Measurements from ENCODE around the gene TPSD1.

Gene TPSD1

GRCh38 chr16:1274767-1275166, 18.9 kb downstream of the TPSD1 start:
- peaks cover 21% of the 10 kb centered on the region for H3K27me3 Mint-ChIP-seq
- no peak overlapping the region for H3K4me3 Mint-ChIP-seq
- H3K9me3 Mint-ChIP-seq = no peaks in the 10 kb centered on the region
- no peaks in the 10 kb centered on the region for H3K36me3 Mint-ChIP-seq (ENCODE audit: low read depth)
- H3K4me1 Mint-ChIP-seq = no peaks in the 10 kb centered on the region
- DNase-seq (no peak), ATAC-seq (no peak)
- H3K27ac Mint-ChIP-seq = no peak overlapping the region

DNA sequence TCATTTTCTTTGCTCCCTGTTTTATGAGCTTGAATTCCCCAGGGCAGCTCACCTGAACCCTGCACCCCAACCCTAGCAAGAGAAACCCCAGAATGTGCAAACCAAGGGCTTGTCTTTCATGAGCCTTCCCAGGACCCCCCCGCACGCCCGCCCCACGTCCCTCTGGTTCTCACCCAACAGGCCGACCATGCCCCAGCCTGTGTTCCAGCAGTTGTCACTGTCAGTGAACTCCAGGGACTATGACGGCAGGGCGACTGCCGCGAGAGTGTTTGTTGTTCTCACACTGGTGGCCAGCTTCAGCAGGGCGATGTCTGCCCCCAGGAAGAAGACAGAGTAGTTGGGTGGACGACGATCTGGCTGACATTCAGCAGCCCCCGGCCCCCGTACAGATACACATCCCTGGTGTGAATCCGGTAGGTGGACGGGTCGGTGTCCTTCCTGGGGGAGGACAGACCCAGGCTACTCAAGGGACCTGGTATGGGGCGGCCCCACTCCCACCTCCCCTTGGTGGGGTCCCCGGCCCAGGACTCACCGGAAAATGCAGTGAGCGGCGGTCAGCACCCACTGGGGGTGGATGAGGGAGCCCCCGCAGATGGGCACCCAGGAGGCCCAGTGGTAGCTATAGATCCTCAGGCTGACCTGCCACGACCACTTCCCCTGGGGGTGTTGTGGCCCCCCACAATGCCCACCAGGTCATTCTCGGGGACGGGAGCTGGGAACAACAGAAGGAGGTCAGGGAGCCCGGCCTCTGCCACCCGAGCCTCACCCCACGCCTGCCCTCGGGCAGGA, 20.1 kb downstream of the TPSD1 start:
- Mint-ChIP-seq H3K27me3 (peaks cover 20% of the 10 kb centered on the region), H3K27ac (no peak overlapping the region), H3K4me3 (no peak overlapping the region), H3K36me3 (ENCODE audit: low read depth) (no peaks in the 10 kb centered on the region), H3K4me1 (no peaks in the 10 kb centered on the region), H3K9me3 (no peaks in the 10 kb centered on the region)
- DNase-seq (no peak), ATAC-seq (no peak)

DNA sequence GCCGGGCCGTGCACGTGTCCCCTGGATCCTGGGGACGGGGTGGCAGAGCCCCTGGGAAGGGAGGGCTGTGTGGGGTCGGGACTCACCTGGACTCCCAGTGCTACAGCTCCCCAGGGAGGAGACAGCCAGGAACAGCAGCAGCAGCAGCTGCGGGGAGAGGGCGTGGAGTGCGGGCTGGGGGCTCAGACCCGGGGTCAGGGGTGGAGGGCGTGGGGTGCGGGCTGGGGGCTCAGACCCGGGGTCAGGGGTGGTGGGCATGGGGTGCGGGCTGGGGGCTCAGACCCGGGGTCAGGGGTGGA, 20.7 kb downstream of the TPSD1 start:
- Mint-ChIP-seq H3K4me1 (no peaks in the 10 kb centered on the region), H3K9me3 (no peaks in the 10 kb centered on the region), H3K36me3 (ENCODE audit: low read depth) (no peaks in the 10 kb centered on the region), H3K27ac (no peak overlapping the region), H3K4me3 (no peak overlapping the region), H3K27me3 (peaks cover 20% of the 10 kb centered on the region)
- DNase-seq (no peak), ATAC-seq (no peak)

DNA sequence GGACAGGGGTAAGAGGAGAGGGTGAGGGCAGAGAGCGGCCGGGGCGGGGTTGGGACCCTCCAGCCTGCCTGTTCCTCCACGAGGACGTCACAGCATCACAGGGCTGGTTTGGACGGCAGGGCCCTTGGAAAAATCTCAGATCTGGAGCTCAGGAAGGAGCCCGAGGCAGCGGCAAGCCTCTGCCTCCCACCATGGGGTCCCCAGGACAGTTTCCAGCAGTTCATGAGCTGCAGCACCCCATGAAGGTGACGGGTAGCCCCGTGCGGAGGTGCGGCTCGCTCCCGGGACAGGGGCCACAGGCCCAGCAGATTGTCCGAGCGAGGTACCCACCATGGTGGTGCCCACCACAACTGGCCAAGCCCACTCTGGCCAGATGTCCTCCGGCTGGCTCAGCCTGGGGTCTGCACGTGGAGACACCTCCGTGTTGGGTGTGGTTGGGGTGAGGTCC, 21.3 kb downstream of the TPSD1 start:
- H3K36me3 Mint-ChIP-seq (ENCODE audit: low read depth) = no peaks in the 10 kb centered on the region
- ATAC-seq (no peak), DNase-seq (no peak)
- no peaks in the 10 kb centered on the region for H3K4me1 Mint-ChIP-seq
- peaks cover 20% of the 10 kb centered on the region for H3K27me3 Mint-ChIP-seq
- no peak overlapping the region for H3K27ac Mint-ChIP-seq
- H3K4me3 Mint-ChIP-seq = no peak overlapping the region
- no peaks in the 10 kb centered on the region for H3K9me3 Mint-ChIP-seq

GRCh38 chr16:1277617-1278282, 21.9 kb downstream of the TPSD1 start:
- Mint-ChIP-seq H3K36me3 (ENCODE audit: low read depth) (no peaks in the 10 kb centered on the region), H3K4me1 (no peaks in the 10 kb centered on the region), H3K27me3 (peaks cover 20% of the 10 kb centered on the region), H3K9me3 (no peaks in the 10 kb centered on the region), H3K4me3 (no peak overlapping the region), H3K27ac (no peak overlapping the region)
- no peak for DNase-seq
- ATAC-seq = no peak

DNA sequence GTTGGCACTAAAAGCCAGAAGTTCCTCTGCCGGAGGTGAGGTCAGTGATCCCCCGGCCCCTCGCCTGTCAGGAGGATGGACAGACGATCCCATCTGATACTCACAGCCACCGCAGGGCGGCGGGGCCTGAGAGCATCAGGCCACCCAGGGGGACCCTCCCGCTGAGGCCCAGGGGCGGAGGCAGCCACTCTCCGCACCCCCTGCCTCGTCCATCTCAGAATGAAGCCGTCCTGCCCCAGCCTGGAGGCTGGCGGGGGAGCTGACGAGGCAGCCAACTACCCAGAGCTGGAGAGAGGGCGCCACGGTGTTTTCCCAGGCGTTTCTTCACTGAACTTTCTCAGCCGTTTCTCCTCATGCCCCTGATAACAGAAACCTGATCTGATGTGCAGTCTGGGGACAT, 22.6 kb downstream of the TPSD1 start:
- Mint-ChIP-seq H3K27me3 (peaks cover 14% of the 10 kb centered on the region), H3K4me3 (no peak overlapping the region), H3K4me1 (no peaks in the 10 kb centered on the region), H3K9me3 (no peaks in the 10 kb centered on the region), H3K27ac (no peak overlapping the region), H3K36me3 (ENCODE audit: low read depth) (no peaks in the 10 kb centered on the region)
- no peak for DNase-seq
- ATAC-seq = no peak

GRCh38 chr16:1279081-1279944, 23.4 kb downstream of the TPSD1 start:
- Mint-ChIP-seq H3K27ac (no peak overlapping the region), H3K36me3 (ENCODE audit: low read depth) (no peaks in the 10 kb centered on the region), H3K27me3 (peaks cover 14% of the 10 kb centered on the region), H3K9me3 (no peaks in the 10 kb centered on the region), H3K4me3 (no peak overlapping the region), H3K4me1 (no peaks in the 10 kb centered on the region)
- no peak for DNase-seq
- ATAC-seq = no peak

DNA sequence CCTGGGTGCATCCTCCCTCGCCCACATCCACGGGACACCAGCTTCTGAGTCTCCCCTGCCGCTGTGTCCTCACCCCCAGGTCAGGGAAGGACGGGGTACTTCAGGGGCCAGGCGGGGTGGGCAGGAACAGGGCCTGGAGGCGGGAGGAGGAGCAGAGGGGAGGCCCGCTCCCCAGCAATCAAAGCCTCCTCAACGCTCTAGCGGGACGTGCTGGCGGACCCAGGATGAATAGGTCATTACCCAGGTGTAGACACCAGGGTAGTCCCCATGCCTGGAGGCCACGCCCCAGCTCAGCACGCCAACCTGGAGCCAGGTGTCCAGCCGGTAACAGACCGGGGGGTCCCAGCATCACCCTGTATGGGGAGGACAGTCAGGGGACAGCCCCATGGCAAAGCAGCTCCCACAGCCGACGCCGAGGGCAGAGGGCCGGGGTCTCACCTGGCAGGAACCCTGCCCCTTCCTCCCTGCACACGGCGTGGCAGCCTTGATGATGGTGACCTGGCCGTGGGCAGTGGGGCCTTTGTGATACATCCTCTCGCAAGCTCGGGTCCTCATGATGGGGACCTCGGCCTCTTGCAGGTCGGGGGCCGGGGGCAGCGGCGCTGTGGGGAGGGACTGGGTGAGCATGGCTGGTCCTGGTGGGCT, 24.2 kb downstream of the TPSD1 start:
- DNase-seq (no peak), ATAC-seq (no peak)
- Mint-ChIP-seq H3K27ac (no peak overlapping the region), H3K9me3 (no peaks in the 10 kb centered on the region), H3K4me1 (no peaks in the 10 kb centered on the region), H3K36me3 (ENCODE audit: low read depth) (no peaks in the 10 kb centered on the region), H3K4me3 (no peak overlapping the region), H3K27me3 (peaks cover 14% of the 10 kb centered on the region)

- Mint-ChIP-seq H3K4me1 (no peaks in the 10 kb centered on the region), H3K9me3 (no peaks in the 10 kb centered on the region), H3K27me3 (peaks cover 7% of the 10 kb centered on the region), H3K36me3 (ENCODE audit: low read depth) (no peaks in the 10 kb centered on the region), H3K27ac (no peak overlapping the region), H3K4me3 (no peak overlapping the region)
- DNase-seq = no peak
- ATAC-seq = no peak
Observed at GRCh38 chr16:1280783-1281182, 24.9 kb downstream of the TPSD1 start.

DNA sequence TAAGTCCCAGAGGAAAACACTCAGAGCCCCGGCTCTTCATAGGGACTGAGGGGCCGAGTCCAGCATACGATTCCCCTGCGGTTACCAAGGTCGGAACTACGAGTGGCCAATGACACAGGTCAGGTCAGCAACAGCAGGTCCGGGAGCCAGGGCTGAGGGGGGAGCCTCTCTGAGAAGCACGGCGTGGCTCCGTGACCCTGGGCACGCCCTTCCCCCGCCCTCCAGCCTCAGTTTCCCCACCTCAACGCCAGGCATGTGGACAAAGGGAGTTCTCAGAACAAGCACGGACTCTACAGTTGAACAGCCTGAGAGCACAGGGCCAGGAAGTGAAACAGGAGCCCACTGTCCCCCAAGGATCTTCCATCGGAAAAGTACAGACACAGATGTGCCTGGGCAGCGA, 25.6 kb downstream of the TPSD1 start:
- H3K27ac Mint-ChIP-seq = no peak overlapping the region
- no peak for DNase-seq
- ATAC-seq = no peak
- no peaks in the 10 kb centered on the region for H3K36me3 Mint-ChIP-seq (ENCODE audit: low read depth)
- no peaks in the 10 kb centered on the region for H3K9me3 Mint-ChIP-seq
- peaks cover 5% of the 10 kb centered on the region for H3K27me3 Mint-ChIP-seq
- H3K4me1 Mint-ChIP-seq = no peaks in the 10 kb centered on the region
- no peak overlapping the region for H3K4me3 Mint-ChIP-seq

GRCh38 chr16:1282324-1282973, 26.6 kb downstream of the TPSD1 start:
- Mint-ChIP-seq H3K36me3 (ENCODE audit: low read depth) (no peaks in the 10 kb centered on the region), H3K4me3 (no peak overlapping the region), H3K27me3 (peaks cover 3% of the 10 kb centered on the region), H3K27ac (no peak overlapping the region), H3K9me3 (no peaks in the 10 kb centered on the region), H3K4me1 (no peaks in the 10 kb centered on the region)
- DNase-seq (no peak), ATAC-seq (no peak)

DNA sequence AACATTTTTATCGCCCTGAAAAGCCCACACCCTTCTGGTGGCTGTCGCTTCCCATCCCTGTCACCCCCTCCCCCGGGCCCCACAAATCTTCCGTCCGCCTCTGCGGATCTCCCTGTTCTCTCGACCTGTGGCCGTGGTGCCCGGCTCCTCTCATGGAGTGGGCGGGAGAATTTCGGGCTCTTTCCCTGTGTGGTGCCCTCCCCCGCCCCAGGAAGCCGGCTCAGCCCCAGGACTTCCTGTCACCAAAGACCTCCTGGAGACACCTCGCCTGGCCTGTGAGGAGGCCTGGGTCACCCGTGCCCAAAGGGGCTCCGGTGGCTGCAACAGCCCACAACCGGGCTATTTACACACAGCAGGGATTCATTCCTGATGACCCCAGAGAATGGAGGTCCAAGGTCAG, 27.4 kb downstream of the TPSD1 start:
- no peak overlapping the region for H3K4me3 Mint-ChIP-seq
- DNase-seq (no peak), ATAC-seq (no peak)
- H3K27ac Mint-ChIP-seq = no peak overlapping the region
- no peaks in the 10 kb centered on the region for H3K36me3 Mint-ChIP-seq (ENCODE audit: low read depth)
- no peaks in the 10 kb centered on the region for H3K9me3 Mint-ChIP-seq
- H3K27me3 Mint-ChIP-seq = peaks cover 6% of the 10 kb centered on the region
- H3K4me1 Mint-ChIP-seq = no peaks in the 10 kb centered on the region

DNA sequence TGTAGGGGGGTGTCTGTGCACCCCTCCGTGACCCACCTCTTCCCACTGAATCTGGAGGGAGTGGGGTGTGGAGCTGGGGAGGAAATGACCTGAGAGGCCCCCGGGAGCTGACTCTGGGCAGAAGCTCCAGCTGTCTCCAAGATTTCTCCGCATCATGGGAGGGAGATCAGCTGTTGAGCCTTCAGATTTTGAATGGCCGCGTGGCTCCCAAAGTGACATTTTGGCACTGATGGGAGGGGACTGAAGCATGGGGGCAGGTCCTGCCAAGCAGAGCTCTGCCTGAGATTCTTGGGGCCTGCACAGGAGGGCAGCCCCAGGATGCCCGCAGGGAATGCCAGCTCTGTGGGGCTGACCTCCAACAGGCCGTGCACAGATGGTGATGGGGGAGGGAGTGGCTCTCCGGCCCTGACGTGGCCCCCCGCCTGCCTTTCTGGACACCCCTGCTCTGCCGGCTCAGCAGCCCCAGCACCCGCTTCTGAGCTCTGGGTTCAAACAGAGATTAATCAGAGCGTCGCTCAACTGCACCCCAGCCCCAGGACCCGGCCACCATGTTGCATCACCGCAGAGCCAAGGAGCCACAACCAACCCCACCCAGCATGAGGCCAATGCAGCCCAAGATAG, 28.2 kb downstream of the TPSD1 start:
- Mint-ChIP-seq H3K36me3 (ENCODE audit: low read depth) (no peaks in the 10 kb centered on the region), H3K4me1 (peaks cover under 1% of the 10 kb centered on the region), H3K4me3 (no peak overlapping the region), H3K27ac (no peak overlapping the region), H3K9me3 (no peaks in the 10 kb centered on the region), H3K27me3 (peaks cover 11% of the 10 kb centered on the region)
- ATAC-seq (no peak), DNase-seq (no peak)

All from activated naive CD8-positive, alpha-beta T cell treated with anti-CD3 and anti-CD28 coated beads, Interleukin-2, amount 50 U/mL, for 24 hours (primary cell).